Neutrophil (primary cell): Measurements from ENCODE around the gene ARHGEF7.
"Not testable (repeated sequence)": the region's sequence is repeated elsewhere in the genome, so short reads cannot be mapped to it uniquely, and the experiment has no call there.

Experiments
- H3K27ac ChIP-seq: fragments of 200-600 bp; sonication (generic); 2 replicates; pipeline ENCODE4 v1.5.1; 2016; ENCODE audit warnings: mild to moderate bottlenecking, moderate library complexity
- H3K27me3 ChIP-seq: fragments of 200-600 bp; sonication (generic); 2 replicates; pipeline ENCODE4 v1.6.0; 2016; ENCODE audit warnings: mild to moderate bottlenecking
- H3K36me3 ChIP-seq: fragments of 200-600 bp; sonication (generic); 2 replicates; pipeline ENCODE4 v1.5.1; 2017
- H3K4me1 ChIP-seq, 2 experiments: fragments of 200-600 bp in 1 of 2; sonication (generic) in 1 of 2; 1 replicate in 1 of 2; 2 replicates in 1 of 2; pipeline versions ENCODE4 v1.5.1 to v1.6.1; 2013 to 2016; ENCODE audit warnings: low read depth in 1 of 2, low read length in 1 of 2, mild to moderate bottlenecking in 1 of 2, moderate library complexity in 1 of 2; ENCODE audit not compliant: control insufficient read depth in 1 of 2, insufficient read depth in 1 of 2
- H3K4me3 ChIP-seq, 2 experiments: fragments of 200-600 bp in 1 of 2; sonication (generic) in 1 of 2; 1 replicate in 1 of 2; 2 replicates in 1 of 2; pipeline ENCODE4 v1.5.1; 2013 to 2016; ENCODE audit warnings: low read depth in 1 of 2, low read length in 1 of 2, mild to moderate bottlenecking in 1 of 2, moderate library complexity in 1 of 2
- H3K9me3 ChIP-seq: fragments of 200-600 bp; sonication (generic); 2 replicates; pipeline ENCODE4 v1.5.1; 2016
- TF ChIP-seq, protein P1 (sequence below): fragments of 200-600 bp; sonication (generic); IDR thresholded peaks from 2 replicates; pipeline ENCODE4 v1.5.1; 2016; ENCODE audit warnings: antibody characterized with exemption

The ARHGEF7 gene

GRCh38 chr13:111115061-111115964 lies at the start of gene ARHGEF7:
Gene ARHGEF7 (plus strand): TSS chr13:111115310. CDS start chr13:111115527, 217 bp downstream.
- peak within 1 kb of the TSS; percentile 23 to 34 for H3K4me3 ChIP-seq
- H3K4me1 ChIP-seq: peaks cover 0 to 3% of the 10 kb centered on the region in 2 experiments
- TF ChIP-seq, protein P1, sequence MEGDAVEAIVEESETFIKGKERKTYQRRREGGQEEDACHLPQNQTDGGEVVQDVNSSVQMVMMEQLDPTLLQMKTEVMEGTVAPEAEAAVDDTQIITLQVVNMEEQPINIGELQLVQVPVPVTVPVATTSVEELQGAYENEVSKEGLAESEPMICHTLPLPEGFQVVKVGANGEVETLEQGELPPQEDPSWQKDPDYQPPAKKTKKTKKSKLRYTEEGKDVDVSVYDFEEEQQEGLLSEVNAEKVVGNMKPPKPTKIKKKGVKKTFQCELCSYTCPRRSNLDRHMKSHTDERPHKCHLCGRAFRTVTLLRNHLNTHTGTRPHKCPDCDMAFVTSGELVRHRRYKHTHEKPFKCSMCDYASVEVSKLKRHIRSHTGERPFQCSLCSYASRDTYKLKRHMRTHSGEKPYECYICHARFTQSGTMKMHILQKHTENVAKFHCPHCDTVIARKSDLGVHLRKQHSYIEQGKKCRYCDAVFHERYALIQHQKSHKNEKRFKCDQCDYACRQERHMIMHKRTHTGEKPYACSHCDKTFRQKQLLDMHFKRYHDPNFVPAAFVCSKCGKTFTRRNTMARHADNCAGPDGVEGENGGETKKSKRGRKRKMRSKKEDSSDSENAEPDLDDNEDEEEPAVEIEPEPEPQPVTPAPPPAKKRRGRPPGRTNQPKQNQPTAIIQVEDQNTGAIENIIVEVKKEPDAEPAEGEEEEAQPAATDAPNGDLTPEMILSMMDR: no peak
- peaks cover 100% of the 10 kb centered on the region for H3K27me3 ChIP-seq
- no peaks in the 10 kb centered on the region for H3K9me3 ChIP-seq
- H3K36me3 ChIP-seq: no peaks in the 10 kb centered on the region
- no peak within 1 kb of the TSS for H3K27ac ChIP-seq

DNA sequence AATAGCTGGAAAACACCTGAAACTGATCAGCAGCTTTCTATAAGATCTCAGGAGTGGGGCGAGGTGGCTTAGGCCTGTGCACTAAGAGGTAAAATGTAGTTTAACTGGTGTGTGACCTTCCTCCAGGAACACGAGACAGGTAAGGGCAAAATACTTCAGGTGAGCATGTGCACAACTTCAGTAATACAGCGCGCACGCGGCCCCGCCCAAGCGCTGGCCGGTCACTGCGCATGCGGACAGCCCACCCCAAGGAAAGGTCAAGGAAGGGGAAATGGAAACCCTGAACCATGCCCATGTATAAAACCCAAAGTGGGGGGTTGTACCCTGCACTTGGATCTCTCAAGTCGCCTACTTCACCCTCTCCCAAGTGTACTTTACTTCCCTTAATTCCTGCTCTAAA lies 49.4 kb upstream of the ARHGEF7 start:
- TF ChIP-seq, protein P1: no peak
- Histone ChIP-seq H3K4me3 (no peak overlapping the region), H3K4me1 (peaks cover 0 to 4% of the 10 kb centered on the region in 2 experiments), H3K27ac (no peak overlapping the region), H3K9me3 (no peaks in the 10 kb centered on the region), H3K27me3 (peaks cover 80% of the 10 kb centered on the region), H3K36me3 (no peaks in the 10 kb centered on the region)

DNA sequence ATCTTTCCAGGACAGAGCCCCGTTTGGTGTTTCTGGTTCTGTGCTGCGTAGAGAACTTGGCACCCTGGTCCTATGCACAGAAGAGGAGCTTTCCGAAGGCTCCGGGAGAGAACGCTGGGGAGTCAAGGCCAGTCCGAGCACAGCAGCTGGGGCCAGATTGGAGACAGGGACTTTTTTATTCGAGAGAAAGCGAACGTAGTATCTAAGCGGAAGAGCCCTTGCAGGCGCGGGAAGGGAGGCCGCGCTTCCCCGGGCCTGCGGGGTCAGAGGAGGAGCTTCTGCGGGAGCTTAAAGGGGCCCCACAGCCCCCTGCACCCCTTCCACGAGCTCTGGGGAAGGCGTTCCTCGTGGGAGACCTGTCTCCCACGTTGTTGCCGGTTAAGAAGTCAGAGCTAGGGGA lies 48.6 kb upstream of the ARHGEF7 start:
- no peaks in the 10 kb centered on the region for H3K36me3 ChIP-seq
- H3K4me3 ChIP-seq: no peak overlapping the region
- H3K27ac ChIP-seq: no peak overlapping the region
- TF ChIP-seq, protein P1: no peak
- peaks cover 0 to 4% of the 10 kb centered on the region in 2 experiments for H3K4me1 ChIP-seq
- H3K9me3 ChIP-seq: no peaks in the 10 kb centered on the region
- peaks cover 77% of the 10 kb centered on the region for H3K27me3 ChIP-seq

DNA sequence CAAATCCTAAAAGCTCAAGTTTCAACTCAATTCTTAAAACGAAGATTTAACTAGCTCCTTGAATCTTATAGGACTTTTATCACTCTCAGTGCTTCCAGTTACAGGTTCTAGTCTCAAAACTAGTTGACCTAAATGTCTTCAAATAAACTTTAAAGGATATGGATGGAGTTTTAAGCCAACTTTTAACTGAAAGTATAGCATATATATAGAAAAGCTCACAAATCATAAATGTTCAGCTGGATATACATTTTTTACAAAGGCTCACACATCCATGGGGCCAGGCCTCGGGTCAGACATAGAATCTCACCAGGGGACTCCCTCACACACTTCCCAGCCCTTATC lies 47.1 kb upstream of the ARHGEF7 start:
- TF ChIP-seq, protein P1: no peak
- Histone ChIP-seq H3K4me1 (peaks cover 0 to 4% of the 10 kb centered on the region in 2 experiments), H3K9me3 (no peaks in the 10 kb centered on the region), H3K27me3 (peaks cover 74% of the 10 kb centered on the region), H3K4me3 (no peak overlapping the region), H3K27ac (no peak overlapping the region), H3K36me3 (no peaks in the 10 kb centered on the region)

DNA sequence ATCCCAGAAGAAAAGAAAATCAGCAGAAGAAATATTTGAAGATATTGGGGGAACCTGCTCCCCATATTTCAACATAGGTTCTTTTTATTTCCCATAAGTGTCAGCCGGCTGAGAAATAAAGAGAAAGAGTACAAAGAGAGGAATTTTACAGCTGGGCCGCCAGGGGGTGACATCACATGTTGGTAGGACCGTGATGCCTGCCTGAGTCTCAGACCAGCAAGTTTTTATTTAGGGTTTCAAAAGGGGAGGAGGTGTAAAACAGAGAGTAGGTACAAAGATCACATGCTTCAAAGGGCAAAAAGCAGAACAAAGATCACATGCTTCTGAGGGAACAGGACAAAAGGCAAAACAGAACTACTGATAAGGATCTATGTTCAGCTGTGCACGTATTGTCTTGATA lies 44.0 kb upstream of the ARHGEF7 start:
- not testable (repeated sequence) for H3K36me3 ChIP-seq, H3K4me3 ChIP-seq, H3K27ac ChIP-seq, H3K4me1 ChIP-seq, H3K9me3 ChIP-seq
- peaks cover 42% of the 10 kb centered on the region for H3K27me3 ChIP-seq

DNA sequence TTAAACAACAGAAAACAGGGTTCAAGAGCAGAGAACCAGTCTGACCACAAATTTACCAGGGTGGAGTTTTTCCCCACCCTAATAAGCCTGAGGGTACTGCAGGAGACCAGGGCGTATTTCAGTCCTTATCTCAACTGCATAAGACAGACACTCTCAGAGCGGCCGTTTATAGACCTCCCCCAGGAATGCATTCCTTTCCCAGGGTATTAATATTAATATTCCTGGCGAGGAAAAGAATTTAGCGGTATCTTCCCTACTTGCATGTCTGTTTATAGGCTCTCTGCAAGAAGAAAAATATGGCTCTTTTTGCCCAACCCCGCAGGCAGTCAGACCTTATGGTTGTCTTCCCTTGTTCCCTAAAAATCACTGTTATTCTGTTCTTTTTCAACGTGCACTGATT lies 43.6 kb upstream of the ARHGEF7 start:
- not testable (repeated sequence) for H3K27ac ChIP-seq, H3K9me3 ChIP-seq, H3K36me3 ChIP-seq, H3K4me1 ChIP-seq, H3K4me3 ChIP-seq
- peaks cover 38% of the 10 kb centered on the region for H3K27me3 ChIP-seq
